Colonic mucosa (tissue), 4 donors: ENCODE measurements around the gene SCAMP2. TPM values are rescaled to one million over a fixed set of nuclear protein-coding genes. Genes with fewer than 3 reads are reported as not detected.

ENCODE experiments used
- DNase-seq: peaks from one replicate; pipeline ENCODE4 v3.0.0-alpha.2; 2020
- H3K27ac ChIP-seq: fragments of 200-600 bp; one replicate; pipeline ENCODE4 v1.8.0; 2021
- H3K27me3 ChIP-seq: fragments of 200-600 bp; one replicate; pipeline ENCODE4 v1.8.0; 2021
- H3K36me3 ChIP-seq: fragments of 200-600 bp; one replicate; pipeline ENCODE4 v1.8.0; 2021
- H3K4me1 ChIP-seq: fragments of 200-600 bp; one replicate; pipeline ENCODE4 v1.8.0; 2021; ENCODE audit warnings: mild to moderate bottlenecking
- H3K4me3 ChIP-seq: fragments of 200-600 bp; one replicate; pipeline ENCODE4 v1.8.0; 2021
- H3K9ac ChIP-seq, 2 donors: one replicate each; pipeline ENCODE4 v1.7.0; 2013; ENCODE audit warnings: control low read depth in 2 of 2, low read depth in 2 of 2, low read length in 2 of 2
- H3K9me3 ChIP-seq: fragments of 200-600 bp; one replicate; pipeline ENCODE4 v1.8.0; 2021
- CTCF ChIP-seq: fragments of 200-600 bp; IDR thresholded peaks from one replicate; pipeline ENCODE4 v1.8.0; 2022; ENCODE audit warnings: antibody characterized with exemption, mild to moderate bottlenecking
- intact Hi-C: fragments of 100-400 bp; cut with DNase I; formaldehyde crosslinking; loops from one replicate; pipeline ENCODE4 v1.14.1; 2022
- total RNA-seq, 2 donors: library from RNA; stranded (reverse); fragmentation: NEBNext Ultra II Directional in 1 of 2; extraction: Animal tissue kit (Norgen Biotek cat#: 25700) in 1 of 2; gene quantifications; one replicate each; pipeline ENCODE4 v1.2.1, GENCODE V29; 2021
- donor health status: healthy.
- donor health status: DM: no; HTN: no; CAD: no.
- donor health status: DM: no; HTN: no; CAD: no.

The SCAMP2 gene
- total RNA-seq, 2 donors from 2014 or later: 152 to 204 TPM

GRCh38 chr15:74851960-74852359 is 21.2 kb downstream of the SCAMP2 start:
- DNase-seq: no peak
- Histone ChIP-seq H3K27ac (no peak overlapping the region), H3K4me1 (no peaks in the 10 kb centered on the region), H3K9me3 (no peaks in the 10 kb centered on the region), H3K9ac (no peak overlapping the region), H3K27me3 (no peaks in the 10 kb centered on the region), H3K4me3 (no peak overlapping the region), H3K36me3 (peaks cover 30% of the 10 kb centered on the region)
- intact Hi-C loops: no loop called here
- no peak for TF ChIP-seq CTCF

- Histone ChIP-seq H3K4me3 (no peak overlapping the region), H3K9ac (peak overlapping the region in 1 of 2 donors; percentile 38), H3K27me3 (no peaks in the 10 kb centered on the region), H3K4me1 (no peaks in the 10 kb centered on the region), H3K9me3 (no peaks in the 10 kb centered on the region), H3K36me3 (peaks cover 30% of the 10 kb centered on the region), H3K27ac (no peak overlapping the region)
- no peak for TF ChIP-seq CTCF
- intact Hi-C loops: no loop called here
- no peak for DNase-seq
These were observed 22.8 kb downstream of the SCAMP2 start for GRCh38 chr15:74850393-74850792.

GRCh38 chr15:74847432-74847831 is 25.7 kb downstream of the SCAMP2 start:
- Histone ChIP-seq H3K36me3 (peaks cover 15% of the 10 kb centered on the region), H3K27ac (no peak overlapping the region), H3K27me3 (no peaks in the 10 kb centered on the region), H3K4me1 (peaks cover 7% of the 10 kb centered on the region), H3K9me3 (no peaks in the 10 kb centered on the region), H3K4me3 (no peak overlapping the region), H3K9ac (peak overlapping the region in 1 of 2 donors; percentile 8)
- intact Hi-C loops: no loop called here
- no peak for DNase-seq
- no peak for TF ChIP-seq CTCF

- no peak overlapping the region for H3K9ac ChIP-seq
- no peak overlapping the region for H3K27ac ChIP-seq
These were observed 27.6 kb downstream of the SCAMP2 start for GRCh38 chr15:74845581-74845980.

GRCh38 chr15:74845208-74845568 is 28.0 kb downstream of the SCAMP2 start:
- Histone ChIP-seq H3K27ac (peak overlapping the region; percentile 16), H3K9me3 (no peaks in the 10 kb centered on the region), H3K4me3 (no peak overlapping the region), H3K9ac (no peak overlapping the region), H3K4me1 (peaks cover 17% of the 10 kb centered on the region), H3K36me3 (peaks cover 6% of the 10 kb centered on the region), H3K27me3 (no peaks in the 10 kb centered on the region)
- no peak for DNase-seq
- no peak for TF ChIP-seq CTCF
- intact Hi-C loops: no loop called here

More at GRCh38 chr15:74845581-74845980, 27.6 kb downstream of the SCAMP2 start:
- no peak overlapping the region for H3K4me3 ChIP-seq
- H3K27me3 ChIP-seq: no peaks in the 10 kb centered on the region
- intact Hi-C loops: no loop called here
- peaks cover 6% of the 10 kb centered on the region for H3K36me3 ChIP-seq
- DNase-seq: no peak
- peaks cover 17% of the 10 kb centered on the region for H3K4me1 ChIP-seq
- no peak for TF ChIP-seq CTCF
- no peaks in the 10 kb centered on the region for H3K9me3 ChIP-seq
